ENCODE data around the gene GRID1.

GRCh38 chr10:85648279-85648754 lies 718.3 kb downstream of the GRID1 start:
- TF ChIP-seq CTCF (IDR thresholded peaks at IDR 0.05) = no peak
- TF ChIP-seq POLR2A (IDR thresholded peaks at IDR 0.05) = no peak

All from thyroid gland (tissue), 4 donors.